Suprapubic skin (tissue), 4 donors: ENCODE data around the gene BAHD1. TPM values are rescaled to one million over a fixed set of nuclear protein-coding genes. Genes with fewer than 3 reads are reported as not detected.

Experiments
- DNase-seq, 2 donors: peaks; one replicate each; pipeline ENCODE4 v3.0.0-alpha.2; 2019; ENCODE audit warnings: low spot score in 2 of 2
- H3K27ac ChIP-seq: fragments of 200-600 bp; sonication (generic); one replicate; pipeline ENCODE4 v1.5.1; 2019
- H3K27me3 ChIP-seq: fragments of 200-600 bp; sonication (generic); one replicate; pipeline ENCODE4 v1.5.1; 2019
- H3K36me3 ChIP-seq: fragments of 200-600 bp; sonication (generic); one replicate; pipeline ENCODE4 v1.5.1; 2019
- H3K4me1 ChIP-seq: fragments of 200-600 bp; sonication (generic); one replicate; pipeline ENCODE4 v1.5.1; 2019
- H3K4me3 ChIP-seq: fragments of 200-600 bp; sonication (generic); one replicate; pipeline ENCODE4 v1.5.1; 2019; ENCODE audit warnings: mild to moderate bottlenecking
- H3K9me3 ChIP-seq: fragments of 200-600 bp; sonication (generic); one replicate; pipeline ENCODE4 v1.5.1; 2019
- EP300 ChIP-seq: sonication (generic); formaldehyde crosslinking; IDR thresholded peaks from one replicate; pipeline ENCODE4 v1.6.1; 2017; ENCODE audit warnings: antibody characterized with exemption
- POLR2A ChIP-seq, 2 donors: fragments of 450-650 bp; IDR thresholded peaks; one replicate each; pipeline ENCODE4 v1.6.1; 2017; ENCODE audit warnings: antibody characterized with exemption in 2 of 2, mild to moderate bottlenecking in 2 of 2, moderate library complexity in 2 of 2
- POLR2AphosphoS5 ChIP-seq, 3 donors: sonication (generic); formaldehyde crosslinking; IDR thresholded peaks; one replicate each; pipeline ENCODE4 v1.6.1; 2017; ENCODE audit warnings: antibody characterized with exemption in 3 of 3
- WGBS: methylation state at CpG from one replicate; pipeline ENCODE4 v1.1.5; 2018; 5-methylcytosine and 5-hydroxymethylcytosine counted together
- total RNA-seq, 4 donors: library from RNA; depleted of rRNA; stranded (reverse); fragments of >200 nt; gene quantifications; one replicate each; pipeline ENCODE4 v1.1.0, GENCODE V29; 2016
- TF ChIP-seq, protein P1 (sequence below), 2 donors: fragments of 200-600 bp in 1 of 2; fragments of 450-650 bp in 1 of 2; sonication (generic) in 1 of 2; IDR thresholded peaks; one replicate each; pipeline ENCODE4 v1.5.1; 2016 to 2019; ENCODE audit warnings: antibody characterized with exemption in 2 of 2, mild to moderate bottlenecking in 1 of 2, moderate library complexity in 1 of 2

The BAHD1 gene
- total RNA-seq, 4 donors from 2014 or later: 16.8 to 24.6 (median 19.2) TPM

DNA sequence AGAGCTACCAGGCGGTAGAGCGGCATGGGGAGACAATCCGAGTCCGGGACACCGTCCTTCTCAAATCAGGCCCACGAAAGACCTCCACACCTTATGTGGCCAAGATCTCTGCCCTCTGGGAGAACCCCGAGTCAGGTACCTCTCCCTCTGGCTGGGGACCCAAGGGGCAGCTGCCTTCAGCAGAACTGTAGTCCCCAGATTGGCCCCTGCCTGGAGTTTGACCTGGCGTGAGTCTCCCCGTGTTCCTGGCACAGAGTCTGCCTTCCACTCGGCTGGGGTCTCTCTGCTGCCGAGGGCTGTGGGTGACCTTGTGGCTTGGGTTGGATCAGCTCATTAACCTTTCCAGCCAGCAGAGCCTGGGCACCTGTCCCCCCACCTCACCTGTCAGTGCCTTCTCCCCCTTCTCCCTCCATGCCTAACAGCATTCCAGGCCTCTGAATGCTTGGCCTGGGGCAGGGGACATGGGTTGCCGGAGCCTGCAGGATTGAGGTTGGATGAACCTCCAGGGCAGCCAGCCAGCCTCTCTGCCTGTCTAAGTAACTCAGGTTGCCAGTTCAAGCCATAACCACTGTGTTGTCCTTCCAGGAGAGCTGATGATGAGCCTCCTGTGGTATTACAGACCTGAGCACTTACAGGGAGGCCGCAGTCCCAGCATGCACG, 23.3 kb downstream of the BAHD1 start:
- Histone ChIP-seq H3K27me3 (no peaks in the 10 kb centered on the region), H3K27ac (no peak overlapping the region), H3K4me3 (no peak overlapping the region), H3K4me1 (peaks cover 12% of the 10 kb centered on the region), H3K36me3 (peaks cover 63% of the 10 kb centered on the region), H3K9me3 (no peaks in the 10 kb centered on the region)
- WGBS: 81% methylated on average over 14 of the region's 14 CpGs
- DNase-seq: no peak
- TF ChIP-seq, protein P1, sequence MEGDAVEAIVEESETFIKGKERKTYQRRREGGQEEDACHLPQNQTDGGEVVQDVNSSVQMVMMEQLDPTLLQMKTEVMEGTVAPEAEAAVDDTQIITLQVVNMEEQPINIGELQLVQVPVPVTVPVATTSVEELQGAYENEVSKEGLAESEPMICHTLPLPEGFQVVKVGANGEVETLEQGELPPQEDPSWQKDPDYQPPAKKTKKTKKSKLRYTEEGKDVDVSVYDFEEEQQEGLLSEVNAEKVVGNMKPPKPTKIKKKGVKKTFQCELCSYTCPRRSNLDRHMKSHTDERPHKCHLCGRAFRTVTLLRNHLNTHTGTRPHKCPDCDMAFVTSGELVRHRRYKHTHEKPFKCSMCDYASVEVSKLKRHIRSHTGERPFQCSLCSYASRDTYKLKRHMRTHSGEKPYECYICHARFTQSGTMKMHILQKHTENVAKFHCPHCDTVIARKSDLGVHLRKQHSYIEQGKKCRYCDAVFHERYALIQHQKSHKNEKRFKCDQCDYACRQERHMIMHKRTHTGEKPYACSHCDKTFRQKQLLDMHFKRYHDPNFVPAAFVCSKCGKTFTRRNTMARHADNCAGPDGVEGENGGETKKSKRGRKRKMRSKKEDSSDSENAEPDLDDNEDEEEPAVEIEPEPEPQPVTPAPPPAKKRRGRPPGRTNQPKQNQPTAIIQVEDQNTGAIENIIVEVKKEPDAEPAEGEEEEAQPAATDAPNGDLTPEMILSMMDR (IDR thresholded peaks at IDR 0.05): no peak
- no peak for TF ChIP-seq EP300
- no peak for TF ChIP-seq POLR2A (IDR thresholded peaks at IDR 0.05)

DNA sequence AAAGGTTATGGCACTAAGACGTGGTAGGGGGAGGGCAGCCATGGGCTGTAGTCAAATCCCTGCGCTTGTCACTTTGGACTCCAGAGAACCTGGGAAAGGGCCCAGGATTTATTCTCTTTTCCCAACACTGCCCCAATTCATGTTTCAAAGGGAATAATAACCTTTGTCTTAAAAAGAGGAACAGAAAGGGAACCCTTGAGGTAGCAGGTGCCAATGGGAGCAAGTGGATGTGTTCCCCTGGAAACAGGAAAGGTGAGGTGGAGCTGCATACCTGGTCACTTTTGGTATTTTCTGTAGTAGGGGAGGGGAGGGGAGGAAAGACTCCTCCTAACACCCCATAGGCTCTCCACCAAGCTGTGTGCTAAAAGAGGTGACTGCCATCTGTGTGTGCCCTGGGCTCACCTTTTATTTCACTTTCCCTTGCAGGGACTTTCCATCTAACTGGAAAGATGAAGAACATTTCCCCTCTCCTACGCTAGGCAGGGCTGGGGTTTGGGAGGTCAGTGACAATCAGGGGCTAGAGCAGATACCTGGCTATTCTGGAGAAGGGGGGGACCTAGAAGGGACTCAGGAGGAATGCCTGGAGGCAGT, 23.9 kb downstream of the BAHD1 start:
- Histone ChIP-seq H3K4me3 (no peak overlapping the region), H3K4me1 (peaks cover 12% of the 10 kb centered on the region), H3K9me3 (no peaks in the 10 kb centered on the region), H3K36me3 (peaks cover 56% of the 10 kb centered on the region), H3K27ac (no peak overlapping the region), H3K27me3 (no peaks in the 10 kb centered on the region)
- no peak for TF ChIP-seq POLR2A (IDR thresholded peaks at IDR 0.05)
- 85% methylated on average over 3 of the region's 3 CpGs for WGBS
- no peak for DNase-seq

DNA sequence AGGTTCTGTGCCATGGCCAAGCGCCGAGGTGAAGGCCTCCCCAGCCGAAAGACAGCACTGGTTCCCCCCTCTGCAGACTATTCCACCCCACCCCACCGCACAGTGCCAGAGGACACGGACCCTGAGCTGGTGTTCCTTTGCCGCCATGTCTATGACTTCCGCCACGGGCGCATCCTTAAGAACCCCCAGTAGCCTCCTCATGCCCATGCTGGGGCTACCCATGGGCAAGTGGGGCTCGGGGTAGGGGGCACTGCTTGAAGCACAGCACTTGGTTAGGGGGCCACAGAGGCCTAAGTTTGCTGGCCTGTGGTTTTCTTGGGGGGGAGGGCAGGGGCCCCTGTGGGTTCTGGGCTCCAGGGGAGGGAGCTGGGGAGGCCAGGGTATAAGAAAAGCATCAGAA, 25.2 kb downstream of the BAHD1 start:
- peaks cover 52% of the 10 kb centered on the region for H3K36me3 ChIP-seq
- DNase-seq: no peak
- H3K4me1 ChIP-seq: peaks cover 22% of the 10 kb centered on the region
- H3K9me3 ChIP-seq: no peaks in the 10 kb centered on the region
- no peaks in the 10 kb centered on the region for H3K27me3 ChIP-seq
- no peak overlapping the region for H3K4me3 ChIP-seq
- no peak overlapping the region for H3K27ac ChIP-seq
- 94% methylated on average over 3 of the region's 10 CpGs for WGBS
- no peak for TF ChIP-seq EP300

DNA sequence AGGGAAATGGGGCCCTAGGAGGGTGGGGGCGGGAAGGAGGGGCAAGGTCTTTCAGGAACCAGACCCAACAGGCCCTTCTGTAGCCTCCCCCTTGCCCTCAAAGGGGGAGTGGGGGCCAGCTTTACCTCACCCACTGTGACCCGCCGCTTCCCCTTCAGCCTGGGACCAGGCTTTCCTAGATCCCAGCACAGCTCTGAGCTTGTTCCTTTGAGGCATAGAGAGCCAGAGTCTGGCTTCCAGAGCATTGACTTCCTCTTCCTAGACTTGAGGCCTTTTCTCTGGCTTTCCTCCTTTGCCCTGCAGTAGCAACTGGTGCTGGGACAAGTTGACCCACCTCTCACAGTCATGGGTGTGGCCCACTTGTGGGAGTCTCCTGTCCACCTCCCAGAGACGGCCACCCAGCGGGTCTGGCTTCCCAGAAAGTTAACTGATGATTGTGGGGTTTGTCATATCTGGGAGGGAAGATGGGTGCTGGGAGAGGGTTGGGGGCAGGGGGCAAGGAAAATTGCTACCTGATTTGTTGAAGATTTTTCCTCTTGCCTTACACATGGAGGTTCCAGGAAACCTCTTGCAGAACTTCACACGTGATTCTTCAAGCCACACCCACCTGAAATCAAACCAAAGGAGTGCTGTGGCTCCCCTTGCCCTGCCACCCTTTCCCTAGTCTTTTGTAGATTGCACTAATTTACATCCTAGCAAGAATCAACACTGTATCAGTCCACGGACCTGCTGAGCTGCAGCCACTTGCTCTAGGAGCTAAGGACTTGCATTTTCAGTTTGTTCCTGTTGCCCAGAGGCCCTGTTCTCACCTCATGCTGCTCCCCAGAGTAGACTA, 25.9 kb downstream of the BAHD1 start:
- Histone ChIP-seq H3K4me1 (peaks cover 28% of the 10 kb centered on the region), H3K9me3 (no peaks in the 10 kb centered on the region), H3K36me3 (peaks cover 52% of the 10 kb centered on the region), H3K27ac (no peak overlapping the region), H3K4me3 (no peak overlapping the region), H3K27me3 (no peaks in the 10 kb centered on the region)
- WGBS: 60% methylated on average over 7 of the region's 7 CpGs
- no peak for DNase-seq
- TF ChIP-seq EP300: no peak
- TF ChIP-seq POLR2A (IDR thresholded peaks at IDR 0.05): no peak
- TF ChIP-seq POLR2AphosphoS5 (IDR thresholded peaks at IDR 0.05): no peak
- TF ChIP-seq, protein P1 (IDR thresholded peaks at IDR 0.05): no peak

DNA sequence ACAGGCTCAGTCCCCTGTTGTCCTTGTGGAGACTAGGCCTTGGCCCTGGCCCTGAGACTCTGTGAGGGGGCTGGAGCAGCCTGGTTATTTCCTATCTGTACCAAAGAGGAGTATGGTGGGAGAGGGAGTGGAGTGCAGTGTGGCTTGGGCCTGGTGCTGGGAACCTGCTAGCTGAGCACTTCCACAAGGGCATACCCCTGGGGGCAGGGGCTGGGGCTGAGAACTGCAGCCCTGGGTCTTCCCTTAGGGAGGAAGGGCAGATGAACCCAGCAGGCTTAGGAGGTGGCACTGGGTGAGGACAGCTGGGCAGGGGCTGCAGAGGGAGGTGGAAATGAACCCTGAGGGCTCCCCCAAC, 26.5 kb downstream of the BAHD1 start:
- TF ChIP-seq EP300 (no peak), POLR2A (IDR thresholded peaks at IDR 0.05) (no peak), POLR2AphosphoS5 (IDR thresholded peaks at IDR 0.05) (no peak)
- TF ChIP-seq, protein P1 (IDR thresholded peaks at IDR 0.05): no peak

DNA sequence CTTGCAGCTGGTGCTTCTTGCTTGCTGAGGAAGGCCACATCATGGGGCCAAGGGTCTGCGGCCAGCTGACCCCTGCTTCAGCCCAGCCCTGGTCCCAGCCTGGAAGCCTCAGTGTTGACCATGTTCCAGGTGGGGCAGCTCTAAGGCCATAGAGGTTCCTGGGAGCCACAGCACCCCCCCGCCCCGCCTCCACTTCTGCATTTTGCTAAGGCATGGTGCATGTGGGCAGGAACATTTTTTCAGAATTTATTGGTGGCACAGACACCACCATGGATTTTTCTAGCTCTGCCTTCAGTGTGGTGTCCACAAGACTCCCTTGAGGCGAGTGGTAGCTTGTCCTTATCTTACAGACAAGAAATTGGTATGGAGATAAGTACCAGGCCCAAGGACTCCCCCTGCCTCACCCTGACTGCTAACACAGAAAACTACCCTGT, 28.2 kb downstream of the BAHD1 start:
- Histone ChIP-seq H3K4me1 (peaks cover 37% of the 10 kb centered on the region), H3K4me3 (no peak overlapping the region), H3K36me3 (peaks cover 33% of the 10 kb centered on the region), H3K27ac (no peak overlapping the region), H3K27me3 (no peaks in the 10 kb centered on the region), H3K9me3 (no peaks in the 10 kb centered on the region)
- WGBS: 98% methylated on average over 4 of the region's 4 CpGs
- no peak for TF ChIP-seq POLR2A (IDR thresholded peaks at IDR 0.05)
- no peak for TF ChIP-seq POLR2AphosphoS5 (IDR thresholded peaks at IDR 0.05)
- no peak for TF ChIP-seq EP300
- TF ChIP-seq, protein P1 (IDR thresholded peaks at IDR 0.05): no peak
- DNase-seq: no peak

More for the DNA sequence above, 26.5 kb downstream of the BAHD1 start:
- Histone ChIP-seq H3K9me3 (no peaks in the 10 kb centered on the region), H3K36me3 (peaks cover 46% of the 10 kb centered on the region), H3K4me1 (peaks cover 34% of the 10 kb centered on the region), H3K27me3 (no peaks in the 10 kb centered on the region), H3K27ac (no peak overlapping the region), H3K4me3 (no peak overlapping the region)
- DNase-seq: no peak
